ENCODE measurements around the gene UST. TPM values are rescaled to one million over a fixed set of nuclear protein-coding genes. Genes with fewer than 3 reads are reported as not detected.
"Not testable (repeated sequence)": the region's sequence is repeated elsewhere in the genome, so short reads cannot be mapped to it uniquely, and the experiment has no call there.

Gene UST
- total RNA-seq, 2 donors from 2014 or later, result 15.3 to 16.3 TPM

GRCh38 chr6:148974351-148974750, 227.5 kb downstream of the UST start:
- DNase-seq, result no peak
- Histone ChIP-seq H3K4me3 (ENCODE audit: low read length) (no peak overlapping the region), H3K27me3 (ENCODE audit: control insufficient read depth, insufficient read depth, low read length, poor library complexity, severe bottlenecking) (peaks cover 9% of the 10 kb centered on the region), H3K36me3 (ENCODE audit: control insufficient read depth, insufficient read depth, low read length) (no peaks in the 10 kb centered on the region), H3K9ac (ENCODE audit: extremely low read depth, low read length, poor library complexity, severe bottlenecking) (no peak overlapping the region), H3K27ac (ENCODE audit: low read depth, low read length) (no peak overlapping the region), H3K4me1 (ENCODE audit: control insufficient read depth, insufficient read depth, low read length) (no peaks in the 10 kb centered on the region), H3K9me3 (ENCODE audit: control insufficient read depth, low read length) (no peaks in the 10 kb centered on the region)
- Mint-ChIP-seq H3K27me3 (ENCODE audit: insufficient read depth) (no peaks in the 10 kb centered on the region), H3K9me3 (no peaks in the 10 kb centered on the region), H3K27ac (no peak overlapping the region), H3K4me1 (peaks cover 19% of the 10 kb centered on the region), H3K36me3 (ENCODE audit: low read depth) (peaks cover 8% of the 10 kb centered on the region), H3K4me3 (no peak overlapping the region)
- no peak for TF ChIP-seq CTCF (conservative IDR thresholded peaks at IDR 0.05)
- WGBS, 2 experiments (ENCODE audit: insufficient coverage in 1 of 2, insufficient read length in 1 of 2), result 94 to 97% methylated on average over 4 of the region's 4 CpGs

- H3K9ac ChIP-seq (ENCODE audit: extremely low read depth, low read length, poor library complexity, severe bottlenecking); H3K27ac ChIP-seq (ENCODE audit: low read depth, low read length); H3K4me3 ChIP-seq (ENCODE audit: low read length); DNase-seq; H3K36me3 Mint-ChIP-seq (ENCODE audit: low read depth); H3K27ac Mint-ChIP-seq; H3K27me3 ChIP-seq (ENCODE audit: control insufficient read depth, insufficient read depth, low read length, poor library complexity, severe bottlenecking); H3K9me3 ChIP-seq (ENCODE audit: control insufficient read depth, low read length); H3K4me1 ChIP-seq (ENCODE audit: control insufficient read depth, insufficient read depth, low read length); H3K27me3 Mint-ChIP-seq (ENCODE audit: insufficient read depth); H3K9me3 Mint-ChIP-seq; H3K4me3 Mint-ChIP-seq; H3K36me3 ChIP-seq (ENCODE audit: control insufficient read depth, insufficient read depth, low read length): not testable (repeated sequence)
- WGBS, 2 experiments (ENCODE audit: insufficient coverage in 1 of 2, insufficient read length in 1 of 2), result 90% methylated on average over 1 of the region's 3 CpGs; no CpG with 5 or more reads in 1 of the 2 experiments
- H3K4me1 Mint-ChIP-seq, result peaks cover 15% of the 10 kb centered on the region
These were observed 231.5 kb downstream of the UST start for GRCh38 chr6:148978298-148978697.

GRCh38 chr6:148979014-148979901, 232.4 kb downstream of the UST start:
- no peaks in the 10 kb centered on the region for H3K4me1 ChIP-seq (ENCODE audit: control insufficient read depth, insufficient read depth, low read length)
- H3K36me3 Mint-ChIP-seq (ENCODE audit: low read depth), result peaks cover 5% of the 10 kb centered on the region
- H3K27ac Mint-ChIP-seq, result no peak overlapping the region

More at GRCh38 chr6:148979014-148979901, 232.4 kb downstream of the UST start:
- Histone ChIP-seq H3K27me3 (ENCODE audit: control insufficient read depth, insufficient read depth, low read length, poor library complexity, severe bottlenecking) (no peaks in the 10 kb centered on the region), H3K36me3 (ENCODE audit: control insufficient read depth, insufficient read depth, low read length) (no peaks in the 10 kb centered on the region), H3K9me3 (ENCODE audit: control insufficient read depth, low read length) (no peaks in the 10 kb centered on the region), H3K9ac (ENCODE audit: extremely low read depth, low read length, poor library complexity, severe bottlenecking) (no peak overlapping the region), H3K4me3 (ENCODE audit: low read length) (no peak overlapping the region), H3K27ac (ENCODE audit: low read depth, low read length) (no peak overlapping the region)
- WGBS, 2 experiments (ENCODE audit: insufficient coverage in 1 of 2, insufficient read length in 1 of 2), result 83 to 84% methylated on average over 7 of the region's 7 CpGs
- DNase-seq, result no peak
- no peak for TF ChIP-seq CTCF (conservative IDR thresholded peaks at IDR 0.05)
- Mint-ChIP-seq H3K4me1 (peaks cover 12% of the 10 kb centered on the region), H3K27me3 (ENCODE audit: insufficient read depth) (no peaks in the 10 kb centered on the region), H3K9me3 (no peaks in the 10 kb centered on the region), H3K4me3 (no peak overlapping the region)
